Measurements from ENCODE around the gene PROX1. TPM values are rescaled to one million over a fixed set of nuclear protein-coding genes. Genes with fewer than 3 reads are reported as not detected.

Gene PROX1
- polyA plus RNA-seq, 1 donor (not counting 4 experiments of a cell fraction or from before 2014, with no cell fraction given), result 0.20 TPM

- no peak for FAIRE-seq
- H3K9ac ChIP-seq (ENCODE audit: control insufficient read depth, extremely low read depth, insufficient read depth, low read length), result no peak overlapping the region
- dilution Hi-C loops (cut with MboI; ENCODE audit: extremely low pct_ligation_motif_present, low sequenced_read_pairs), result no loop called here
- DNase-seq (ENCODE audit: low read depth, low spot score), result no peak
- no peaks in the 10 kb centered on the region for H4K20me1 ChIP-seq (ENCODE audit: control insufficient read depth, extremely low read depth, insufficient read depth, low read length)
- TF ChIP-seq CTCF (optimal IDR thresholded peaks at IDR 0.05 in 1 of 3, IDR thresholded peaks at IDR 0.05 in 1 of 3, conservative IDR thresholded peaks at IDR 0.05 in 1 of 3; ENCODE audit: extremely low read depth in 1 of 3, insufficient read depth in 2 of 3, low read length in 3 of 3), result no peak
- TF ChIP-seq EZH2 (IDR thresholded peaks at IDR 0.05; ENCODE audit: low read length), result no peak
- H3K9me3 ChIP-seq (ENCODE audit: control insufficient read depth, low read depth, low read length), result no peaks in the 10 kb centered on the region
- no peak overlapping the region for H2AFZ ChIP-seq (ENCODE audit: control insufficient read depth, low read length)
- H3K36me3 ChIP-seq (ENCODE audit: control insufficient read depth in 2 of 2, extremely low read depth in 1 of 2, insufficient read depth in 2 of 2, low read length in 2 of 2), result no peaks in the 10 kb centered on the region
- H3K9me1 ChIP-seq (ENCODE audit: control insufficient read depth, extremely low read depth, insufficient read depth, low read length), result no peaks in the 10 kb centered on the region
- H3K79me2 ChIP-seq (ENCODE audit: control insufficient read depth, insufficient read depth, low read length), result no peaks in the 10 kb centered on the region
- no peak overlapping the region for H3K27ac ChIP-seq (ENCODE audit: control insufficient read depth, insufficient read depth, low read length)
- H3K27me3 ChIP-seq (ENCODE audit: control insufficient read depth, extremely low read depth, insufficient read depth, low read length), result peaks cover 4% of the 10 kb centered on the region
- H3K4me2 ChIP-seq (ENCODE audit: control insufficient read depth, extremely low read depth, insufficient read depth, low read depth, low read length), result no peak overlapping the region
- no peak overlapping the region for H3K4me3 ChIP-seq (ENCODE audit: control insufficient read depth in 2 of 3, extremely low read depth in 1 of 3, insufficient read depth in 2 of 3, low read depth in 1 of 3, low read length in 3 of 3)
- no peaks in the 10 kb centered on the region for H3K4me1 ChIP-seq (ENCODE audit: control insufficient read depth, extremely low read depth, insufficient read depth, low read length)
Measured at GRCh38 chr1:214071469-214071868, 83.7 kb downstream of the PROX1 start.

GRCh38 chr1:214072426-214073157, 84.8 kb downstream of the PROX1 start:
- H3K9ac ChIP-seq (ENCODE audit: control insufficient read depth, extremely low read depth, insufficient read depth, low read length), result no peak overlapping the region
- no peaks in the 10 kb centered on the region for H3K9me1 ChIP-seq (ENCODE audit: control insufficient read depth, extremely low read depth, insufficient read depth, low read length)
- no peak for DNase-seq (ENCODE audit: low read depth, low spot score)
- H3K36me3 ChIP-seq (ENCODE audit: control insufficient read depth in 2 of 2, extremely low read depth in 1 of 2, insufficient read depth in 2 of 2, low read length in 2 of 2), result no peaks in the 10 kb centered on the region
- H2AFZ ChIP-seq (ENCODE audit: control insufficient read depth, low read length), result no peak overlapping the region
- H3K27me3 ChIP-seq (ENCODE audit: control insufficient read depth, extremely low read depth, insufficient read depth, low read length), result peaks cover 4% of the 10 kb centered on the region
- no peaks in the 10 kb centered on the region for H3K9me3 ChIP-seq (ENCODE audit: control insufficient read depth, low read depth, low read length)
- no peaks in the 10 kb centered on the region for H3K79me2 ChIP-seq (ENCODE audit: control insufficient read depth, insufficient read depth, low read length)
- TF ChIP-seq CTCF (optimal IDR thresholded peaks at IDR 0.05 in 1 of 3, IDR thresholded peaks at IDR 0.05 in 1 of 3, conservative IDR thresholded peaks at IDR 0.05 in 1 of 3; ENCODE audit: extremely low read depth in 1 of 3, insufficient read depth in 2 of 3, low read length in 3 of 3) (no peak), EZH2 (IDR thresholded peaks at IDR 0.05; ENCODE audit: low read length) (no peak)
- H4K20me1 ChIP-seq (ENCODE audit: control insufficient read depth, extremely low read depth, insufficient read depth, low read length), result no peaks in the 10 kb centered on the region
- H3K4me3 ChIP-seq (ENCODE audit: control insufficient read depth in 2 of 3, extremely low read depth in 1 of 3, insufficient read depth in 2 of 3, low read depth in 1 of 3, low read length in 3 of 3), result no peak overlapping the region
- no peak for FAIRE-seq
- no peak overlapping the region for H3K27ac ChIP-seq (ENCODE audit: control insufficient read depth, insufficient read depth, low read length)
- dilution Hi-C loops (cut with MboI; ENCODE audit: extremely low pct_ligation_motif_present, low sequenced_read_pairs), result no loop called here
- no peaks in the 10 kb centered on the region for H3K4me1 ChIP-seq (ENCODE audit: control insufficient read depth, extremely low read depth, insufficient read depth, low read length)
- H3K4me2 ChIP-seq (ENCODE audit: control insufficient read depth, extremely low read depth, insufficient read depth, low read depth, low read length), result no peak overlapping the region

Measured in keratinocyte (primary cell).